HG02798 (cell line): Measurements from ENCODE around the gene SERPINB2.
"Not testable (repeated sequence)": the region's sequence is repeated elsewhere in the genome, so short reads cannot be mapped to it uniquely, and the experiment has no call there.

Source experiments
- ATAC-seq: cut with Tn5 transposase; IDR thresholded peaks from one replicate; pipeline ENCODE4 v1.9.1; 2021; ENCODE audit warnings: mild to moderate bottlenecking; ENCODE audit not compliant: unreplicated experiment, poor library complexity

SERPINB2 gene

DNA sequence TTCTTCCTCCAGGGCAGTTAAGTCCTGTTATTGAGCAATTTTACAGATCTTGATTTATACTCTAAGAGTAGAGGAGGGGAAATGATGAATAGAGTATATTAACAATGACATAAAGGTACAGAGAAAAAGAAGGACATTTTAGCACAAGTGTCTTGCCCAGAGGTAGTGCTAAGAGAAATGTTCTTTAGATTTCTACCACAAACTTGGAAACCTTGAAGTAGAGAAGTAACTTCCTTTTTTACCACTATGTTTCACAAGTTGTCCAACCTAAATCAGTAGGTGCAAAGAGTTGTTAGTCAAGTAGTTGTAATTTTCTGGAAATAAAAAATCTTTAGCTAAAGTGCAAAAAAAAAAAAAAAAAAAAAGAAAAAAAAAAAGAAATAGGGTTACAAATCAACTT is 41.9 kb downstream of the SERPINB2 start:
- not testable (repeated sequence) for ATAC-seq

DNA sequence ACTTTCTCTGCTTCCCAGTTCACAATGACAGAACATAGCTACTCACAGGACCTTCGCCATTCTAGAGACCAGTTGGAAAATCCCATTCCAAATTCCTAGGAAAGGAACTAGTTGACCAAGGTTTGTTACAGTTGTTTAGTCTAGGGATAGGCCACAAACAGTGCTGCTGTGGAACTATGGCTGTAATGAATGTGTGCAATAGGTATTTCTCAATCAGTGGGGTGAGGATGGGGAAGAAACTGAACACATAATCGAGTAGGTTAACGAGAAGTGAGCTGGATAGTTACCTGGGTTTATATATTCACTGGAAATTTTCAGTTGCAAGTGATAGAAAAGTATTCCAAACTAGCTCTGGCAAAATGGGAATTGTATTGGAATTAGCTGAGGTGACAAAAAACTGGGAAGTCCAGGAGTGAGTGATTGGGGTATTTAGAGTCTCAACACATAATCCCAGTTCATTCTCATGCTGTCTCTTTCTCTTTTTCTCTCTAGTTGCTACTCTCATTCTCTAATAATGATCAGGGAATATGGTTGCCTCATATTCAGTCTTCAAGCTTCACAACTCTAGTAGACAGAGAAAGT is 43.4 kb downstream of the SERPINB2 start:
- ATAC-seq, result no peak

DNA sequence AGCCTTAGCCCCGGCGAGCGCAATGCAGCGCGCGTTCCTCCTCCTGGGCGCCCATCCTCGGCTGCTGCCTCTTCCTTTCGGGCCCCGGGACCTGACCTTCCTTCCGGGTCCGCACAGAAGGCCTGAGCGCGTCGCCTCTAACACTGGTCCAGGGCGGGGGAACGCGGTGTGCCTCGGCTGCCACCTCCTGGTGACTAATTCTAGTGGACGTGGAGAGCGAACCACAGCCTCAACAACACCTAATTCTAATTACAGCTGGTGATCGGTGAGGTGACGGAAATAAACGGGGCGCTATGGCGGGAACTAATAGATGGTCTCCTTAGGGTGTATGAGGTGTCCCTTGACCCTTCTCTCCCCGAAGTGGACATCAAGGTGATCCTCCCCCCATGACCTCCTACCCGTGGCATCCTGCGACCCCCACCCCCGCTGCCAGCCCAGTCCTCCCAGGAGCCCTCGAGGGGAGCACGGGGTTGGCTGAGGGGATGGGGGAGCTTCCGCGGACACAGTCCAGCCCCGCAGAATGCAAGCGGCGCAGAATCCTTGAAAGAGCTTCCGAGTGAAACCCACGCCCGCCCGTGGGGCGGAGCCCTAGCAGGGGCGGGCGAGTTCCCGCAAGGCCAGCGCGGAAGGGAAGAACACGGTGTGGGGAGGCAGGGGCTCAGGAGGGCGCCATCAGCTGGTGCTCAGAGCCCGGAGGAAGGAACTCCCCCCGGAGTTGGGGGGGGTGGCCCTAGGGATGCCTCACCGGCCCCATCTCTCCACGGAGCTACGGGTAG is 48.8 kb downstream of the SERPINB2 start:
- ATAC-seq, result peak; percentile 98

DNA sequence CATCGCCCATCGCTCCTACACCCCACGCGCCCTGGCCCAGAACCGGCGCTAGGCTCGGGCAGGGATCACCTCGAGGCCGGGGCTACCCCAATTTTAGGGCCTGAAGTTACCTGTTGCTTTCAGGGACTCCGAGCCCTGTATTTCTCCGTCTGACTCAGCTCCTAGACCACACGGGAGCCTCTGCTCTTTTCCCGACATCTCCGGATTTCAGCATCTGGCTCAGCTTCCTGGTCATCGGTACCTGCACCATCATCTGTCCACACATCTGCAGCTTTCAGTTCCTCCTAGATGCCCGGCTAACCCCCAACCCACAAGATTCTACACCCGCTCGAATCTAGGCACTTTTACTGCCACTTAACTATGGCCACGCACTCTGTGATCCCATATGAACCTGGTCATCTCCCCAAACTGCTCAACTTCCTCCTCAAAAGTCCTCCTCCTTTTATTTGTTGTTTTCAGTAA is 49.5 kb downstream of the SERPINB2 start:
- no peak for ATAC-seq

DNA sequence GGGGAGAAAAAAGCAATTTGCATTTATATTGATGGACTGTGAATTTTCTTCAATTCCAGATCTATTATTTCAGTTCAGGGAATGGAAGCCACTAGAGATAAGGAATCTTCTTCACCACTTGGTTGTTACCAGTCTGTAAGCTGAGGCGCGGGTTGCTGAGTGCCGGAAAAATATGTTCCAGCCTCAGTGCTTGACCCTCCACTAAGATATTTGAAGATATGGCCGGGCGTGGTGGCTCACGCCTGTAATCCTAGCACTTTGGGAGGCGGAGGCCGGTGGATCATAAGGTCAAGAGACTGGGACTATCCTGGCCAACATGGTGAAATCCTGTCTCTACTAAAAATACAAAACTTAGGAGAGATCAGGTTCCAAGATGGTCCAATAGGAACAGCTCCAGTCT is 52.5 kb downstream of the SERPINB2 start:
- ATAC-seq, result no peak

DNA sequence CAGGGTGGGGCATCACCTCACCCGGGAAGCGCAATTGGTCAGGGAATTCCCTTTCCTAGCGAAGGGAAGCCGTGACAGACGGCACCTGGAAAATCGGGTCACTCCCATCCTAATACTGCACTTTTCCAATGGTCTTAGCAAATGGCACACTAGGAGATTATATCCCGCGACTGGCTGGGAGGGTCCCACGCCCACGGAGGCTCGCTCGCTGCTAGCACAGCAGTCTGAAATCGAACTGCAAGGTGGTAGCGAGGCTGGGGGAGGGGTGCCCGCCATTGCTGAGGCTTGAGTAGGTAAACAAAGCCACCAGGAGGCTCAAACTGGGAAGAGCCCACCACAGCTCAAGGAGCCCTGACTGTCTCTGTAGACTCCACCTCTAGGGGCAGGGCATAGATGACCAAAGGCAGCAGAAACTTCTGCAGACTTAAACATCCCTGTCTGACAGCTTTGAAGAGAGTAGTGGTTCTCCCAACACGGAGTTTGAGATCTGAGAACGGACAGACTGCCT is 53.1 kb downstream of the SERPINB2 start:
- ATAC-seq, result not testable (repeated sequence)

DNA sequence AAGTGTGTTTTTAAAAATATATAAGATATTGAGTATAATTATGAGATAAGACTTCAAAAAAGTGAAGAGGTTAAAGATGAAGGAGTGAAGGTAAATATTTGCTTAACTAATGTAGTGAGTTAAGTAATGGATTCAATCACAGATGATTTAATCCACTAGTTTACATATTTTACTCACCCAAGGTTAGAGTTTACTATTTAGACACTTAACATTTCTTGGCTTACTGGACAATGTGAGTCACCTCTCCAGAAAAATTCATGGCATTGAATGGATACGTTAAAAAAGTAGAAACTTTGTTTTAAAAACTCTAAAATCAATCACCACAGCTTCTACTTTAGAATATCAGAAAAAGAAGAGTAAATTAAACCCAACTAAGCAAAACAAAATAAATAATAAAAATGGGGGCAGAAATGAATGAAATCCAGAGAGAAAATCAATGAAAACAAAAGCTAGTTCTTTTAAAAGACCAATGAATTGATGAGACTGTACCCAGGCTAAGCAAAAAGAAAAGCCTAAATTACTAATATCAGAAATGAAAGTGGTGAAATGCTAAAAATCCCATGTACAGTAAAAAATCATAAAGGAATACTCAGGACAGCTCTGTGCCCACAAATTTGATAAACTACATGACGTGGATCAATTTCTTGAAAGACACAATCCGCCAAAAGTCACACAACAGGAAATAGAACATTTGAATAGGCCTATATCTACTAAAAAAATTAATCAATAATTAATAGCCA is 59.7 kb downstream of the SERPINB2 start:
- ATAC-seq, result no peak

DNA sequence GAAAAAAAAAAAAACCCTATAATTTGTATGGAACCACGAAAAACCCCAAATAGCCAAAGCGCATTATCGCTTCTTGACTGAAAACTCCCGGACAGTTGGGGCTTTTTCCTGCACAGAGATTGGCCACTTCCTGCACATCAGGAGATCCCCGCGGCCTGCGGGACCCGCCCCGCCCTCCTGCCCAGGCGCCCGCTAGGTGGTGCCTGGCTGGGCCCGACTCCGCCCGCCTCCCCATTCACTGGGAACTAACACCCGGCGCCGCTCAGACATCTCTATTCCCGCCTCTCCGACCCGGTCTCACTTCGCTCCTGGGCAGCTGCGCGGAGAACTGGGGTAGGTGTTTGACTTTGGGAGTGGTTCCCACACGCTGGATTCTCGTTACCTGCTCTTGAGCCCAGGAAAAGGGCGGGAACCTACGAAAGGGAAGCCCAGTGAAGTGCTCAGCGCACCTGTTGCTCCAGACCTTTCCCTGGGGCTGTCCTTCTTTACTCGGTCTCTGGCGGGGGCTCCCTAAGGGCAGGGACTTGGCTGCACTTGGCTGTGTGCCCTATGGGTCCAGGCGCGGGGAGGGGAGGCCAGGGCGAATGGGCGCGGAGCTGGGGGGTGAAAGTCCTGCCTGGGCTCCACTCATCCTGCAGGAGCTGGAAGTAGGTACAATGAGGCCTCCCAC is 61.7 kb downstream of the SERPINB2 start, which contains the start of gene HMSD:
Gene HMSD, plus strand, starts transcription at position 234 of the 670 bp plus-strand sequence. CDS start 4,155 bp downstream, outside the sequence.
- peak; percentile 97 for ATAC-seq

DNA sequence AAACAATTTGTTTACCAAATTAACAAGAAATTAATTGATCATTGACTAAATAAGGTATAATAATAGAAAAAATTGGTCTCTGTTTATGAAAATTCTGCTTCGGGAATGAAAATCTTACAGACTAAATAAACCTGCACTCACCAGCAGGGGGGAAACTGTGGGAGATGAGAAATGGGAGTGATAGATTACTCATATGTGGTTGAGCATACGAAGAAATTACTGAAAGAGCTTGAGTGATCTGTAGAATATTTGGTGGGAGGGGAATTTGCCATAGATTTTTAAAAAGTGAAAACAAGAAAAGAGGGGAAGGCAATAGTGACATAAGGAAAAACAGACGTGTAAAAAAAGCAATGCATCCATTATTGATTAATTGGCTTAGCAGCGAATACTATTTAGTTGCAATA is 63.8 kb downstream of the SERPINB2 start:
- peak; percentile 45 for ATAC-seq
